KBM-7 (cell line): Measurements from ENCODE around the gene RNF38.
"Not testable (repeated sequence)": the region's sequence is repeated elsewhere in the genome, so short reads cannot be mapped to it uniquely, and the experiment has no call there.

Experiments used
- DNase-seq: peaks from one replicate; pipeline ENCODE4 v3.0.0-alpha.2; 2015
- in situ Hi-C: fragments of 300-500 bp; cut with MboI; formaldehyde crosslinking; loops from 2 replicates; pipeline ENCODE4 v1.14.3; 2020; ENCODE audit warnings: low sequenced_read_pairs, low pct_unique_long_range_greater_than_20kb, mixed read lengths

Gene RNF38

DNA sequence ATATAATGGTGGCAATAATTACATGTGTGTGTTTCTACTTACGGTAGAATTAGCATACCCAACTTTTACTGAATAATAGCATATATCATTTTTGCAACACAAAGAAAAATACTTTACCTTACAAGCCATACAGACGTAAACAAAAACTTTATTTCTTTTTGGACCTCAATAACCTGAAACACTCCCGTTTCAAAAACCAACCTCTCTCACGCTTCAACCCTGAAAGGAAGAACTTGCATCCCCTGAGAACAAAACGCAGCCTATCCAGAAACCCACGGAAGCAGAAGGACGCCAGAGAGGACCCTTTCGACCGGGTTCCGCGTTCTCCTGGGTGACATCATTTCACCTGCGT is at the start of gene RNF38:
Gene RNF38, minus strand, starts transcription at position 290 of the 352 bp plus-strand sequence. Its CDS starts 161 bp downstream, at position 129.
- in situ Hi-C loops: loop anchor here (25.0 kb wide), 1 partner anchor 162 kb away; the partner anchor contains the start of gene MELK

GRCh38 chr9:36448555-36448954 is 48.5 kb upstream of the RNF38 start:
- DNase-seq, in situ Hi-C loops: not testable (repeated sequence)

More for the DNA sequence above, at the start of gene RNF38:
- DNase-seq: no peak

GRCh38 chr9:36448017-36448416 is 47.9 kb upstream of the RNF38 start:
- in situ Hi-C loops: no loop called here
- DNase-seq: no peak

DNA sequence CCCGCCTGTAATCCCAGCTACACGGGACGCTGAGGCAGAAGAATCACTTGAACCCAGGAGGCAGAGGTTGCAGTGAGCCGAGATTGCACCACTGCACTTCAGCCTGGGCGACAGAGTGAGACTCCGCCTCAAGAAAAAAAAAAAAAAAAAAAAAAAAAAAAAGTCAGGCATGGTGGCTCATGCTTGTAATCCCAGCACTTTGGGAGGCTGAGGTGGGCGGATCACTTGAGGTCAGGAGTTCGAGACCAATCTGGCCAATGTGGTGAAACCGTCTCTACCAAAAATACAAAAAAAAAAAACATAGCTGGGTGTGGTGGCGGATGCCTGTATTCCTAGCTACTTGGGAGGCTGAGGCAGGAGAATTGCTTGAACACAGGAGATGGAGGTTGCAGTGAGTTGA is 46.6 kb upstream of the RNF38 start:
- DNase-seq, in situ Hi-C loops: not testable (repeated sequence)

DNA sequence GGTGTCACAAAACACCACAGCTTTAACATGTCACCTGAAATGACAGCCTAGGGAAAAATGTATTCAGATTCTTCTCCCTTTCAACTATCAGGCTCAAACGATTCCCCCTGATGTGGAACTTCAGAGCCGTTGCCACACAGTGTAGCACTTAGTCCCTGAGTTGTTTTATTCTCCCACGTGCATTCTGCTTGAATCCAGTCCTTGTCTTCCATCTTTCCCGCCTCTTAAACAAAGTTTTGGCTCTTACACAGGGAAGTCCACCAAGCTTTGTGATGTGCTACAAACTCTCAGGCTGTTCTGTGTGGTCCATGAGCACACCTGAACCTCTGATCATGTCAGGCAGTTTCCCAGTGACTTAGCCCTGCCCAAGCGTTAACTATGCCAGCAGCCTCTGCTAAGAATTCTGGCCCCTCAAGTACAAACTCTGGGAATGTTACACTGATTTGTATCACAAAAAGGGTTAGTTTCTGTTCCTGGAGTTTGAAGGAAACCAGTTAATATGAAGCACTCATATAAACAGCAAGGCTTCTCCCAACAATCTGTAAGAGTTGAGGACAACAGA is 45.8 kb upstream of the RNF38 start:
- no peak for DNase-seq
- in situ Hi-C loops: no loop called here

- in situ Hi-C loops: no loop called here
- no peak for DNase-seq
Observed at GRCh38 chr9:36444203-36444602, 44.1 kb upstream of the RNF38 start.

- in situ Hi-C loops: no loop called here
- DNase-seq: no peak
Observed at GRCh38 chr9:36443581-36443980, 43.5 kb upstream of the RNF38 start.

- in situ Hi-C loops: no loop called here
Observed at GRCh38 chr9:36442710-36443109, 42.6 kb upstream of the RNF38 start.

GRCh38 chr9:36441966-36442365 is 41.9 kb upstream of the RNF38 start:
- in situ Hi-C loops: no loop called here

More at GRCh38 chr9:36442710-36443109, 42.6 kb upstream of the RNF38 start:
- no peak for DNase-seq

GRCh38 chr9:36438536-36439236 is 38.6 kb upstream of the RNF38 start:
- in situ Hi-C loops: no loop called here
- no peak for DNase-seq

More at GRCh38 chr9:36441966-36442365, 41.9 kb upstream of the RNF38 start:
- peak; percentile 17 for DNase-seq

DNA sequence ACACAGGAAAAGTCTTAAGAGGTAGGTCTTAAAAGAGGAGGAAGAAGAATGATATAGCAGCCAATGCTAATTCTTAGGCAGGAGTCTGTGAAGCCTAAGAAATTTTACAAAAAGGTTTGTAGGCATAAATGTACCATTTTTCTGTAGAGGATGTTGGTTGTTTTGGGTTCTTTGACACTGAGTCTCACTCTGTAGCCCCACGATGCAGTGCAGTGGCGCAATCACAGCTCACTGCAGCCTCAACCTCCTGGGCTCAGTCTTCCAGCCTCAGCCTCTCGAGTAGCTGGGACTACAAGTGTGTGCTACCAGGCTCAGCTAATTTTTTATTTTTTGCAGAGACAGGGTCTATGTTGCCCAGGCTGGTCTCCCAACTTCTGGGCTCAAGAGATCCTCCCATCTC is 37.7 kb upstream of the RNF38 start:
- in situ Hi-C loops: no loop called here
- DNase-seq: no peak

GRCh38 chr9:36436909-36437308 is 36.8 kb upstream of the RNF38 start:
- in situ Hi-C loops: no loop called here
- DNase-seq: no peak

GRCh38 chr9:36433386-36433785 is 33.3 kb upstream of the RNF38 start:
- in situ Hi-C loops: no loop called here
- no peak for DNase-seq

GRCh38 chr9:36431078-36431477 is 31.0 kb upstream of the RNF38 start:
- in situ Hi-C loops: no loop called here
- no peak for DNase-seq

DNA sequence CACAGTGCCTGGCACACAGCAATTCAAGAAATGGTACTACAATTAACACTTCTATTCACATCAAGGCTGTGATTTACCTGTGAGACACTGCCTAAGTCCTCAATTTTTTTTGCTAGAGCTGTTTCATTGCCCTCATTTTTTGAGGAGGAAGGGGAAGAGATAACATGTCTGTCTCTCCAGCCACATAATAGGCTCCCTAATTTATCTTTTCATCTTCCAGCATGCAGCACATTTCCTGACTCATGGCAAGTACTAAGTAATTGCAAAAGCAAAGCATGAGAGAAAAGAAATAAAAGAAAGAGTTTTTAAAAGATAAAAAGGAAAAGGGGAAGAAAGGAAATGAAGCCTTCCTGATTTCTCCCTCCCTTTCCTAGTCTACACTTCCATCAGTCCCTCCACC is 26.9 kb upstream of the RNF38 start:
- peak; percentile 21 for DNase-seq

DNA sequence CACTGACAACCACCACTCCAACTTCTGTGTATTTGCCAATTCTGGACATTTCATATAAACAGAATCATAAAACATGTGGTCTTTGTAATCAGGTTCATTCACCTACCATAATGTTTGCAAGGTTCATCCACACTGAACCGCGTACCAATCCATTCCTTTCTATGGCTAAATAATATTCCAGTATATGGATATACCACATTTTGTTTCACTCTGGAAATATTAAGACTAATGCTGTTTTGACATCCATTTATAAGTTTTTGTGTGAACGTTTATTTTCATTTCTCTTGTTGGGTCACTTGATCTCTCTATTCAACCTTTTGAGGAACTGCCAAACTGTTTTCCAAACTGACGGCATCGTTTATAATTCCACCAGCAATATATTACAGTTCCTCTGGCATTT is 26.3 kb upstream of the RNF38 start:
- no peak for DNase-seq

More for the DNA sequence above, 26.9 kb upstream of the RNF38 start:
- in situ Hi-C loops: no loop called here

GRCh38 chr9:36424289-36425055 is 24.4 kb upstream of the RNF38 start:
- in situ Hi-C loops: loop anchor here (25.0 kb wide), 1 partner anchor 138 kb away; the partner anchor contains the start of gene MELK
- no peak for DNase-seq

More for the DNA sequence above, 26.3 kb upstream of the RNF38 start:
- in situ Hi-C loops: no loop called here

GRCh38 chr9:36423206-36423605 is 23.1 kb upstream of the RNF38 start:
- in situ Hi-C loops: loop anchor here (25.0 kb wide), 1 partner anchor 139 kb away; the partner anchor contains the start of gene MELK
- no peak for DNase-seq

DNA sequence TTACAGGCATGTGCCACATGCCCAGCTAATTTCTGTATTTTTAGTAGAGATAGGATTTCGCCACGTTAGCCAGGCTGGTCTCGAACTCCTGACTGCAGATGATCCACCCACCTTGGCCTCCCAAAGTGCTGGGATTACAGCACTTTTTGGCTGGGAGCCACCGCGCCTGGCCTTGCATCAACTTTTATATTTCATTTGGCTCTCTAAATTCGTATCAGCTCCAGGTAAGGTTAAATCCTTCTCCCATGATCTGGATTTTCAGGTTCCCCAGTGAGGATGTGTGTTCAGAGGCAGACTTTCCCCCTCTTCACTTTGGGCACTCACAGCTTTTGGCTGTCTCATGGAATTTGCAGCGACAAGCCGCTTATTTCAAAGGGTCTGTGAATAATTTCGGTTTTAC is 16.8 kb upstream of the RNF38 start:
- in situ Hi-C loops: loop anchor here (25.0 kb wide), 1 partner anchor 145 kb away; the partner anchor contains the start of gene MELK
- no peak for DNase-seq
